Esophagus squamous epithelium (tissue), 4 donors: ENCODE data around the gene KCNK2.

Source experiments
- POLR2A ChIP-seq, 4 donors: fragments of 450-650 bp; IDR thresholded peaks; one replicate each; pipeline ENCODE4 v1.6.1; 2017; ENCODE audit warnings: antibody characterized with exemption in 4 of 4, mild to moderate bottlenecking in 4 of 4, moderate library complexity in 3 of 4
- TF ChIP-seq, protein P1 (sequence below), 6 experiments: fragments of 450-650 bp in 4 of 6; fragments of 200-600 bp in 2 of 6; sonication (generic) in 2 of 6; IDR thresholded peaks; one replicate each; pipeline ENCODE4 v1.5.1; 2016 to 2019; ENCODE audit warnings: antibody characterized with exemption in 6 of 6, mild to moderate bottlenecking in 4 of 6, moderate library complexity in 4 of 6

DNA sequence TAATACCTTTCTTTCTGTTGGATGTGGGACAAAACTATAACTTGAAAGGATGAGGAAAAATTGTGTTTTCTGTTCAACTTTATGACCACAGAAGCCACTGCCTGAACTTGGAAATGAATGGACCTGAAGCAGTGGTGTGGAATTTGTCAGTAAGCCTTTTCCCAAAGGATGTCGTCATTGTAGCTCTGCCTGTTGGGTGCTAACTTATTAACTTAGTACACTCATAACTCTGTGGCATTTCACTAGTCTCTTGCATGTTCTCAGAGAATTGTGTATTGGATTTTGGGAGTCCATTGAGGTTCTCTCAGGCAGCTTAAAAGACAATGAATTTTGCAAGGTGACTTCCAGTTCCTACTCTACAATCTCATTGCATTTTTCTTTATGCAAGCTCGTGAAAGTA, 49.6 kb downstream of the KCNK2 start:
- TF ChIP-seq, protein P1, sequence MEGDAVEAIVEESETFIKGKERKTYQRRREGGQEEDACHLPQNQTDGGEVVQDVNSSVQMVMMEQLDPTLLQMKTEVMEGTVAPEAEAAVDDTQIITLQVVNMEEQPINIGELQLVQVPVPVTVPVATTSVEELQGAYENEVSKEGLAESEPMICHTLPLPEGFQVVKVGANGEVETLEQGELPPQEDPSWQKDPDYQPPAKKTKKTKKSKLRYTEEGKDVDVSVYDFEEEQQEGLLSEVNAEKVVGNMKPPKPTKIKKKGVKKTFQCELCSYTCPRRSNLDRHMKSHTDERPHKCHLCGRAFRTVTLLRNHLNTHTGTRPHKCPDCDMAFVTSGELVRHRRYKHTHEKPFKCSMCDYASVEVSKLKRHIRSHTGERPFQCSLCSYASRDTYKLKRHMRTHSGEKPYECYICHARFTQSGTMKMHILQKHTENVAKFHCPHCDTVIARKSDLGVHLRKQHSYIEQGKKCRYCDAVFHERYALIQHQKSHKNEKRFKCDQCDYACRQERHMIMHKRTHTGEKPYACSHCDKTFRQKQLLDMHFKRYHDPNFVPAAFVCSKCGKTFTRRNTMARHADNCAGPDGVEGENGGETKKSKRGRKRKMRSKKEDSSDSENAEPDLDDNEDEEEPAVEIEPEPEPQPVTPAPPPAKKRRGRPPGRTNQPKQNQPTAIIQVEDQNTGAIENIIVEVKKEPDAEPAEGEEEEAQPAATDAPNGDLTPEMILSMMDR (IDR thresholded peaks at IDR 0.05) = no peak
- no peak for TF ChIP-seq POLR2A (IDR thresholded peaks at IDR 0.05)
